ENCODE data around the gene ROMO1.

GRCh38 chr20:35661053-35661452, 38.2 kb upstream of the ROMO1 start:
- TF ChIP-seq ZBTB17 (tag by site-specific recombination; IDR thresholded peaks at IDR 0.05) (no peak), ZNF280C (tag by site-specific recombination; IDR thresholded peaks at IDR 0.05) (no peak), CTCF (tag by site-specific recombination; IDR thresholded peaks at IDR 0.05) (no peak), BCL11A (tag by site-specific recombination; IDR thresholded peaks at IDR 0.05; ENCODE audit: low read depth) (no peak), ZNF175 (tag by site-specific recombination; IDR thresholded peaks at IDR 0.05) (no peak), ZBTB7A (tag by site-specific recombination; IDR thresholded peaks at IDR 0.05; ENCODE audit: low read depth) (no peak), ATF2 (tag by site-specific recombination; IDR thresholded peaks at IDR 0.05; ENCODE audit: low read depth) (no peak), ZNF121 (tag by site-specific recombination; IDR thresholded peaks at IDR 0.05) (no peak), AEBP2 (tag by site-specific recombination; IDR thresholded peaks at IDR 0.05; ENCODE audit: borderline replicate concordance) (no peak), REST (tag by site-specific recombination; IDR thresholded peaks at IDR 0.05) (no peak), PRDM2 (tag by site-specific recombination; IDR thresholded peaks at IDR 0.05; ENCODE audit: borderline replicate concordance) (no peak), KLF7 (tag by site-specific recombination; IDR thresholded peaks at IDR 0.05; ENCODE audit: borderline replicate concordance) (no peak)
